HepG2 (cell line): Measurements from ENCODE around the gene TM9SF3. TPM values are rescaled to one million over a fixed set of nuclear protein-coding genes. Genes with fewer than 3 reads are reported as not detected.

Experiments used
- ATAC-seq: fragments of 200-7000 bp; cut with Tn5 transposase; 3 replicates; pipeline ENCODE4 v1.9.1; 2020; ENCODE audit warnings: mild to moderate bottlenecking, moderate library complexity
- BruUV-seq: library from RNA; stranded (reverse); fragments of 400-500 nt; replicated peaks from 2 replicates; lab custom pipeline; 2021; lab: Mats Ljungman, UMichigan
- CTCF ChIA-PET: fragments of 300-600 bp; formaldehyde crosslinking; extraction: SDS; loops from one replicate; lab custom pipeline; 2021; ENCODE audit warnings: low total read pairs, inconsistent platforms, low intra/inter-chr PET ratio; lab: Yijun Ruan, JAX
- POLR2A ChIA-PET: fragments of 350-600 bp; sonication (Branson Sonifier 250); formaldehyde crosslinking; loops from one replicate; lab custom pipeline; 2020; ENCODE audit warnings: antibody characterized with exemption, inconsistent platforms; lab: Yijun Ruan, JAX
- DNase-seq: peaks from one replicate; pipeline ENCODE4 v3.0.0-alpha.2; 2015; ENCODE audit warnings: low spot score
- FAIRE-seq: peaks from 3 replicates; lab custom pipeline; 2011; peaks lifted over from hg19 to GRCh38; lab: Jason Lieb, UNC
- H2AFZ ChIP-seq: one replicate; pipeline ENCODE4 v1.6.1; 2011; ENCODE audit warnings: low read length, inconsistent platforms
- H3K27ac ChIP-seq: fragments of 300-600 bp; 3 replicates; pipeline ENCODE4 v1.8.0; 2011; ENCODE audit warnings: mixed run types, mild to moderate bottlenecking, mixed read lengths, low read length, inconsistent platforms; ENCODE audit not compliant: insufficient read depth; ENCODE audit errors: extremely low read length
- H3K27me3 ChIP-seq, 2 experiments: fragments of 200-600 bp in 1 of 2; 2 replicates in 1 of 2; 3 replicates in 1 of 2; pipeline versions ENCODE4 v1.6.0 to v1.8.0; 2011; ENCODE audit warnings: low read length in 2 of 2, mild to moderate bottlenecking in 2 of 2, moderate library complexity in 2 of 2, inconsistent platforms in 1 of 2; ENCODE audit not compliant: insufficient read depth in 2 of 2, control insufficient read depth in 1 of 2
- H3K36me3 ChIP-seq, 2 experiments: fragments of 200-600 bp in 1 of 2; replicated peaks in 1 of 2; 2 replicates in 1 of 2; 3 replicates in 1 of 2; pipeline versions ENCODE4 v1.5.1 to v1.8.0; 2011; ENCODE audit warnings: low read length in 2 of 2, inconsistent platforms in 1 of 2; ENCODE audit not compliant: insufficient read depth in 2 of 2, control insufficient read depth in 1 of 2
- H3K4me1 ChIP-seq: 2 replicates; pipeline ENCODE4 v1.5.1; 2012; ENCODE audit warnings: low read length, inconsistent platforms; ENCODE audit not compliant: insufficient read depth
- H3K4me2 ChIP-seq: 2 replicates; pipeline ENCODE4 v1.6.0; 2011; ENCODE audit warnings: low read depth, low read length, inconsistent platforms
- H3K4me3 ChIP-seq, 3 experiments: fragments of 200-600 bp in 1 of 3; sonication (generic), shearing (Covaris generic) in 1 of 3; replicated peaks in 1 of 3; 2 replicates each; pipeline ENCODE4 v1.5.1; 2011 to 2016; ENCODE audit warnings: low read length in 3 of 3, inconsistent platforms in 2 of 3, low read depth in 2 of 3, mild to moderate bottlenecking in 2 of 3, control low read depth in 1 of 3, mixed read lengths in 1 of 3; ENCODE audit not compliant: insufficient read depth in 1 of 3
- H3K79me2 ChIP-seq: one replicate; pipeline ENCODE4 v1.6.1; 2011; ENCODE audit warnings: low read length, inconsistent platforms; ENCODE audit not compliant: insufficient read depth
- H3K9ac ChIP-seq: 2 replicates; pipeline ENCODE4 v1.6.0; 2011; ENCODE audit warnings: mild to moderate bottlenecking, low read depth, low read length, inconsistent platforms; ENCODE audit not compliant: insufficient read depth
- H3K9me3 ChIP-seq: 2 replicates; pipeline ENCODE4 v1.5.1; 2012; ENCODE audit warnings: mild to moderate bottlenecking, low read length
- H4K20me1 ChIP-seq: 2 replicates; pipeline ENCODE4 v1.6.0; 2011; ENCODE audit warnings: inconsistent platforms, mild to moderate bottlenecking, low read length, moderate library complexity; ENCODE audit not compliant: insufficient read depth
- DDIT3 ChIP-seq: sonication (generic); formaldehyde crosslinking; IDR thresholded peaks from 2 replicates; pipeline ENCODE4 v1.4.0; 2020; ENCODE audit warnings: mild to moderate bottlenecking, missing genetic modification reagents
- FOSL2 ChIP-seq: sonication (generic); formaldehyde crosslinking; IDR thresholded peaks from 2 replicates; pipeline ENCODE4 v1.4.0; 2020; ENCODE audit warnings: missing genetic modification reagents
- HNF4G ChIP-seq, 2 experiments: sonication (generic) in 1 of 2; formaldehyde crosslinking in 1 of 2; IDR thresholded peaks; 2 replicates each; pipeline versions ENCODE4 v1.4.0 to v1.6.1; 2011 to 2020; ENCODE audit warnings: borderline replicate concordance in 2 of 2, low read depth in 2 of 2, mild to moderate bottlenecking in 2 of 2, low read length in 1 of 2, missing genetic modification reagents in 1 of 2, moderate library complexity in 1 of 2
- NR2F6 ChIP-seq, 2 experiments: IDR thresholded peaks; 2 replicates each; pipeline ENCODE4 v1.6.1; 2016; ENCODE audit warnings: antibody characterized with exemption in 1 of 2, mild to moderate bottlenecking in 1 of 2
- SIN3B ChIP-seq: fragments of 150-350 bp; IDR thresholded peaks from 2 replicates; pipeline ENCODE4 v1.6.1; 2014; ENCODE audit warnings: low read length
- THYN1 ChIP-seq: sonication (generic); formaldehyde crosslinking; IDR thresholded peaks from 2 replicates; pipeline ENCODE4 v1.8.1; 2023; ENCODE audit warnings: low read depth, mild to moderate bottlenecking, moderate library complexity, missing genetic modification reagents, borderline replicate concordance
- ZBTB3 ChIP-seq: sonication (generic); formaldehyde crosslinking; IDR thresholded peaks from 2 replicates; pipeline ENCODE4 v1.4.0; 2020; ENCODE audit warnings: low read depth, mild to moderate bottlenecking, moderate library complexity, missing genetic modification reagents, borderline replicate concordance
- ZFP36L2 ChIP-seq: sonication (generic); formaldehyde crosslinking; IDR thresholded peaks from 2 replicates; pipeline ENCODE4 v1.4.0; 2020; ENCODE audit warnings: missing genetic modification reagents
- ZNF12 ChIP-seq: sonication (generic); formaldehyde crosslinking; IDR thresholded peaks from 2 replicates; pipeline ENCODE4 v1.5.0; 2020; ENCODE audit warnings: missing genetic modification reagents
- ZNF773 ChIP-seq: sonication (generic); formaldehyde crosslinking; IDR thresholded peaks from 2 replicates; pipeline ENCODE4 v1.4.0; 2020; ENCODE audit warnings: missing genetic modification reagents, borderline replicate concordance
- WGBS: methylation state at CpG from one replicate; pipeline ENCODE4 v1.1.6; 2017; ENCODE audit warnings: low lambda C conversion rate; 5-methylcytosine and 5-hydroxymethylcytosine counted together
- in situ Hi-C: cut with HindIII; loops from 2 replicates; pipeline ENCODE4 v1.10.0; 2017; ENCODE audit warnings: low pct_unique_long_range_greater_than_20kb; ENCODE audit not compliant: extremely low pct_ligation_motif_present
- intact Hi-C: fragments of 100-400 bp; cut with micrococcal nuclease; formaldehyde crosslinking; loops from one replicate; pipeline ENCODE4 v1.10.0; 2022; ENCODE audit not compliant: unreplicated experiment
- polyA plus RNA-seq, 8 experiments: library from polyadenylated mRNA; depleted of rRNA in 3 of 8; stranded (reverse) in 7 of 8; unstranded in 1 of 8; fragments of >200 nt; fragmentation: Illumina TruSeq in 4 of 8; extraction: Trizol in 4 of 8; gene quantifications; 2 replicates each; pipeline versions ENCODE4 v1.2.1 to v1.2.3, GENCODE V29; 2011 to 2016; ENCODE audit warnings: low read depth in 4 of 8, missing spikeins in 1 of 8, mixed read lengths in 1 of 8; ENCODE audit not compliant: insufficient read depth in 1 of 8
- total RNA-seq, 5 experiments: library from RNA; depleted of rRNA; stranded (reverse); fragments of >200 nt; fragmentation: Illumina TruSeq; extraction: Trizol; gene quantifications; 2 replicates each; pipeline ENCODE4 v1.2.3, GENCODE V29; 2016; ENCODE audit warnings: low read depth in 1 of 5
- TF ChIP-seq, protein P1 (sequence below): sonication (generic); formaldehyde crosslinking; IDR thresholded peaks from 2 replicates; pipeline ENCODE4 v1.9.0; 2021; ENCODE audit warnings: missing genetic modification reagents, mild to moderate bottlenecking, borderline replicate concordance
- TF ChIP-seq, protein P2 (sequence below): sonication (generic); formaldehyde crosslinking; IDR thresholded peaks from 2 replicates; pipeline ENCODE4 v1.8.0; 2022; ENCODE audit warnings: mild to moderate bottlenecking, missing genetic modification reagents, borderline replicate concordance

TM9SF3 gene
- total and polyA plus RNA-seq, 2 of the 13 experiments (the other 11 are each of a cell fraction or from before 2014, with no cell fraction given) = 43.8 to 120 TPM

DNA sequence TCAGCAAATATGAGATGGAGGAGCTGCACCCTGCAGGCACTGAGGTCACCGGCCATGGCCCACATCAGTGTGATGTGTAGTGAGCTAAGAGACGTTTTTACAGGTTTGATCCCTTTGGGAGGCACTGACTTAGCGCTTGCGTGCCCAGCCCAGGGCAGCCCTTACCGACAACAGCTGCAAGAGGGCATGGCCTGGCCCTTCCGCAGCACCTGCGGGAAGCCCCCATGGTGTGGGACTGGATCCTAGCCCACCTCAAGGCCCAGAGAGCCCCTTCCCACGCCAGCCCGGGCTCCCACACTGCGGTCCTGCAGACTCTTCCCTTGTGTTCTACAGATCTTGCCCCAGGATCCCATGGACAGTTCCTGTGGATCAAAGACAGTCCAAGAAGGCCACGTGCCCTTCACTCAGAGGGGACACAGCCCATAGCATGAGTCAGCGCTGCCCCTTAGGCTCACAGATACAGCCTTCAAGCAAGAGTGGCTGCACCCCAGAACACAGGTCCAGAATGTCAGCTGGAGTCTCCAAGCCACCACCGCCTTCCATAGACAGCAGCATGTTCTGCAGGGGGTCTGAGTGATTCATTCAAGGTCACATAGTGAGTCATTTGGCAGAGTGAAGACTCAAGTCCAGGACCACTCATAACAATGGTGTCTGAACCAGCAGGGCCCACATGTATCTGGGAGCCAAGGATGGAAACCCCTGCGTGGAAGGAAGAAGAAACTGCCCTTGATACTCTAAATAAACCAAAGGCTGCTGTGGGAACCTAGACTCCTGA is 98.5 kb downstream of the TM9SF3 start:
- Histone ChIP-seq H3K27me3 (peaks cover 3 to 28% of the 10 kb centered on the region in 2 experiments; a peak in 3 of 5 replicates), H2AFZ (no peak overlapping the region), H4K20me1 (no peaks in the 10 kb centered on the region), H3K4me3 (no peak overlapping the region), H3K36me3 (no peaks in the 10 kb centered on the region), H3K4me1 (no peaks in the 10 kb centered on the region), H3K9ac (no peak overlapping the region), H3K27ac (no peak overlapping the region), H3K9me3 (no peaks in the 10 kb centered on the region), H3K79me2 (no peaks in the 10 kb centered on the region), H3K4me2 (no peak overlapping the region)
- FAIRE-seq = no peak
- 13% methylated on average over 3 of the region's 14 CpGs for WGBS
- DNase-seq = no peak
- ChIA-PET CTCF (no interaction called here), POLR2A (no interaction called here)
- BruUV-seq = no TSS peak
- no peak; the same call in 2 of the 3 replicates for ATAC-seq
- in situ Hi-C loops = no loop called here
- intact Hi-C loops = no loop called here
- TF ChIP-seq ZNF12 (CRISPR knock-in tag) (no peak), FOSL2 (CRISPR knock-in tag) (peak; percentile 41)

DNA sequence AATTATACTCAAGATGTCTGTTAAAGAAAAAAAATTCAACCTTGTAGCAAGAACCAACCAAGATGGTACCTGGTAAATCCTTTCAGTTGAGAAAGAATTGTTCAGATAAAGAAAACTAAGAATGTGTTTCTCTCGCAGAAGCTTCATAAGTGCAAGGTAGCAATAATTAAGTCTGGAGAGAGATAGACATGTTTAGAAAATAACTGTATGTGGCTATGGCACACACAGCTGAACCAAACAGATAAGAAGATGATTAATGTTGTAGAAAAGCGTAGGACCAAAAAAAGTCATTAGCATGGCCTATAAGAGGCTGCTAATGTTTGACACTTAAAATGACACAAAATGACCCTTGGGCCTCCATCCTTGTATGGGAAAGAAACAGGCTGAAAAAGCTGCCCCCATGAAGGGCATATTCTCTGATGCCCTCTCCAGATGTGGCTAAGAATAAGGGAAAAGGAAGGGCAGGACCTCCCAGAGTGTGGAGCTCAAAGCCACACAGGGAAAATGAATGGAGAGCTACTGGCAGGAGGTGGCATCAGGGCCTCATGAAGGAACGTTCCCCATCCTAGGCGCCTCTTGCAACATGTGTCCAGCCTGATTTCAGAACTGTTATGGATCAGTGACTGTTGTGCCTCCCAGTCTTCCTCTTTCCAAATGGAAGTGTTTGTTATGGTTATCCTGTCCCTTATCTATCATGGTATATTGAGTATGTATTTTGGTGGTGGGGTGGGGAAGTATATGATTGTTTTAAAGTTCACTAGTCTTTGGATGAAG is 103.8 kb downstream of the TM9SF3 start:
- intact Hi-C loops = no loop called here
- Histone ChIP-seq H3K27me3 (peaks cover 0 to 11% of the 10 kb centered on the region in 2 experiments; a peak in 2 of 5 replicates), H4K20me1 (no peaks in the 10 kb centered on the region), H3K9ac (no peak overlapping the region), H3K9me3 (no peaks in the 10 kb centered on the region), H3K4me3 (no peak overlapping the region), H3K79me2 (no peaks in the 10 kb centered on the region), H2AFZ (no peak overlapping the region), H3K36me3 (no peaks in the 10 kb centered on the region), H3K4me2 (no peak overlapping the region), H3K4me1 (no peaks in the 10 kb centered on the region), H3K27ac (no peak overlapping the region)
- in situ Hi-C loops = no loop called here
- FAIRE-seq = no peak
- no TSS peak for BruUV-seq
- POLR2A ChIA-PET = no interaction called here
- ATAC-seq = no peak
- CTCF ChIA-PET = no interaction called here
- 50% methylated on average over 4 of the region's 4 CpGs for WGBS
- DNase-seq = no peak
- no peak for TF ChIP-seq DDIT3
- TF ChIP-seq ZNF773 (CRISPR knock-in tag) = no peak
- no peak for TF ChIP-seq SIN3B
- TF ChIP-seq, protein P1, sequence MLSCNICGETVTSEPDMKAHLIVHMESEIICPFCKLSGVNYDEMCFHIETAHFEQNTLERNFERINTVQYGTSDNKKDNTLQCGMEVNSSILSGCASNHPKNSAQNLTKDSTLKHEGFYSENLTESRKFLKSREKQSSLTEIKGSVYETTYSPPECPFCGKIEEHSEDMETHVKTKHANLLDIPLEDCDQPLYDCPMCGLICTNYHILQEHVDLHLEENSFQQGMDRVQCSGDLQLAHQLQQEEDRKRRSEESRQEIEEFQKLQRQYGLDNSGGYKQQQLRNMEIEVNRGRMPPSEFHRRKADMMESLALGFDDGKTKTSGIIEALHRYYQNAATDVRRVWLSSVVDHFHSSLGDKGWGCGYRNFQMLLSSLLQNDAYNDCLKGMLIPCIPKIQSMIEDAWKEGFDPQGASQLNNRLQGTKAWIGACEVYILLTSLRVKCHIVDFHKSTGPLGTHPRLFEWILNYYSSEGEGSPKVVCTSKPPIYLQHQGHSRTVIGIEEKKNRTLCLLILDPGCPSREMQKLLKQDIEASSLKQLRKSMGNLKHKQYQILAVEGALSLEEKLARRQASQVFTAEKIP (CRISPR knock-in tag) = no peak
- TF ChIP-seq, protein P2, sequence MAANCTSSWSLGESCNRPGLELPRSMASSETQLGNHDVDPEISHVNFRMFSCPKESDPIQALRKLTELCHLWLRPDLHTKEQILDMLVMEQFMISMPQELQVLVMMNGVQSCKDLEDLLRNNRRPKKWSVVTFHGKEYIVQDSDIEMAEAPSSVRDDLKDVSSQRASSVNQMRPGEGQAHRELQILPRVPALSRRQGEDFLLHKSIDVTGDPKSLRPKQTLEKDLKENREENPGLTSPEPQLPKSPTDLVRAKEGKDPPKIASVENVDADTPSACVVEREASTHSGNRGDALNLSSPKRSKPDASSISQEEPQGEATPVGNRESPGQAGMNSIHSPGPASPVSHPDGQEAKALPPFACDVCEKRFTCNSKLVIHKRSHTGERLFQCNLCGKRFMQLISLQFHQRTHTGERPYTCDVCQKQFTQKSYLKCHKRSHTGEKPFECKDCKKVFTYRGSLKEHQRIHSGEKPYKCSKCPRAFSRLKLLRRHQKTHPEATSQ (CRISPR knock-in tag) = no peak
- no peak for TF ChIP-seq ZBTB3 (CRISPR knock-in tag)
- no peak for TF ChIP-seq THYN1 (CRISPR knock-in tag)
- no peak for TF ChIP-seq NR2F6 (IDR thresholded peaks at IDR 0.05)
- no peak for TF ChIP-seq NR2F6 (CRISPR knock-in tag; IDR thresholded peaks at IDR 0.05)
- no peak for TF ChIP-seq HNF4G (IDR thresholded peaks at IDR 0.05; ENCODE audit: borderline replicate concordance, low read depth, low read length)
- no peak for TF ChIP-seq HNF4G (CRISPR knock-in tag; IDR thresholded peaks at IDR 0.05; ENCODE audit: borderline replicate concordance, low read depth)
- no peak for TF ChIP-seq ZFP36L2 (CRISPR knock-in tag)
